Measurements from ENCODE around the gene OSTM1. TPM values are rescaled to one million over a fixed set of nuclear protein-coding genes. Genes with fewer than 3 reads are reported as not detected.
A peak's percentile ranks its signal among the peaks of the same experiment; 100 is the strongest.

OSTM1 gene
- total RNA-seq, 2 experiments from 2014 or later: 10.5 to 19.1 TPM

DNA sequence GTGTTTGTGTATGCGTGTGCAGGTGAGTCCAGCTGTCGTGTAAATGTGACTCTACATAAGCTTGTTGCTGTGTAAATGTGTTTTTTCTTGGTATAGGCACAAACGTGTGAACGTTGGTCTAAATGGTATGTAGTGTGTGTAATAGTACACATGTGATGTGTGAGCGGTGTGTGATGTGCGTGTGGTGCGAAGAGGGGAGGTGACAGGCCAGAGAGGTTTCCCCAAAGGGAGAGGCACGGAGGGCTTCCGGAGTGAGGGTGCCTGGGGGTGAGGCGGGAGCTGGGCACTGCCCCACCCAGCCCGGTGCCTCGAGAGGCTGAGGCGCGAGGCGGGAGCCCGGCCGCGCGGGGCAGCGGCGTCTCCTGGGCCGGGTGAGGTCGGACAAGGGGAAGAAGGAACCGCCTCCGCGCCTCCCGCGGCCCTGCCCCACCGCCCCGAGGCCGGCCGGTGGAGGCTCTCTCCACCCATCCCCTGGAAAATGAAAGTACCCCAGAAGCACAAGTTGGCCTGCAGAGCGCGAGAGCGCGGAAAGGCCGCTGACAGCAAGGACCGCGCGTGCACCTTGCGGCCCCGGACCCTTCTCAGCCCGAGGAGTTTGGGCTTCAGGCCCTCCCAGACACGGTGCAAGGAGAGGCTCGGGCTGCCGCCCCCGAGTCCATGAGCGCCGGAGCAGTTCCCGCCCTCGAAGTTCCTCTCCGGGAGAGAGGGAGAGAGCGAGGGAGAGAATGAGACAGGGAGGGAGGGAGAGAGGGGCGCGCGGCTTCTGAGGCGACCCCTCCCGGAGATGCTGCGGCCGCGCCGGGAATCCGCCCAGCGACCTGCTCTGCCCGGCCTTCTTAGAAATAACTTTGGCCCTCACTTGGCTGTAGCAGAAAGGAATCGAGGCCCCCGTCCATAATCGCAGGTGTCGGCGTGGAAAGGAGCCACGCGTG is 43.2 kb upstream of the OSTM1 start:
- BruUV-seq (replicated peaks): no TSS peak
- no peak overlapping the region for H3K27ac ChIP-seq (ENCODE audit: low read depth, low read length, poor library complexity, severe bottlenecking)
- no peaks in the 10 kb centered on the region for H3K36me3 ChIP-seq (ENCODE audit: insufficient read depth, low read length)
- no peaks in the 10 kb centered on the region for H3K79me2 ChIP-seq (ENCODE audit: insufficient read depth, low read depth, low read length)
- H3K4me3 ChIP-seq (ENCODE audit: low read depth, low read length, poor library complexity, severe bottlenecking): peak overlapping the region; percentile 51
- H3K9me3 ChIP-seq (ENCODE audit: low read length): no peaks in the 10 kb centered on the region
- no peaks in the 10 kb centered on the region for H4K20me1 ChIP-seq (ENCODE audit: insufficient read depth, low read length)
- TF ChIP-seq EZH2phosphoT487 (IDR thresholded peaks at IDR 0.05; ENCODE audit: borderline replicate concordance, low read depth, low read length): peak; percentile 78; the same call in 1 of the 2 replicates
- TF ChIP-seq, protein P1, sequence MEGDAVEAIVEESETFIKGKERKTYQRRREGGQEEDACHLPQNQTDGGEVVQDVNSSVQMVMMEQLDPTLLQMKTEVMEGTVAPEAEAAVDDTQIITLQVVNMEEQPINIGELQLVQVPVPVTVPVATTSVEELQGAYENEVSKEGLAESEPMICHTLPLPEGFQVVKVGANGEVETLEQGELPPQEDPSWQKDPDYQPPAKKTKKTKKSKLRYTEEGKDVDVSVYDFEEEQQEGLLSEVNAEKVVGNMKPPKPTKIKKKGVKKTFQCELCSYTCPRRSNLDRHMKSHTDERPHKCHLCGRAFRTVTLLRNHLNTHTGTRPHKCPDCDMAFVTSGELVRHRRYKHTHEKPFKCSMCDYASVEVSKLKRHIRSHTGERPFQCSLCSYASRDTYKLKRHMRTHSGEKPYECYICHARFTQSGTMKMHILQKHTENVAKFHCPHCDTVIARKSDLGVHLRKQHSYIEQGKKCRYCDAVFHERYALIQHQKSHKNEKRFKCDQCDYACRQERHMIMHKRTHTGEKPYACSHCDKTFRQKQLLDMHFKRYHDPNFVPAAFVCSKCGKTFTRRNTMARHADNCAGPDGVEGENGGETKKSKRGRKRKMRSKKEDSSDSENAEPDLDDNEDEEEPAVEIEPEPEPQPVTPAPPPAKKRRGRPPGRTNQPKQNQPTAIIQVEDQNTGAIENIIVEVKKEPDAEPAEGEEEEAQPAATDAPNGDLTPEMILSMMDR (conservative IDR thresholded peaks at IDR 0.05; ENCODE audit: low read length): no peak
- DNase-seq (ENCODE audit: low spot score): no peak
- H3K4me2 ChIP-seq (ENCODE audit: low read length): peak overlapping the region; percentile 73
- ChIA-PET CTCF (ENCODE audit: unreplicated experiment) (no interaction called here), POLR2A (no interaction called here)
- no peaks in the 10 kb centered on the region for H3K9me2 ChIP-seq (ENCODE audit: insufficient read depth, low read length)
- H2AFZ ChIP-seq (ENCODE audit: low read length): no peak overlapping the region
- H3K4me1 ChIP-seq (ENCODE audit: insufficient read depth, low read length, poor library complexity, severe bottlenecking): peaks cover 5% of the 10 kb centered on the region
- intact Hi-C loops (cut with micrococcal nuclease; ENCODE audit: unreplicated experiment): no loop called here

DNA sequence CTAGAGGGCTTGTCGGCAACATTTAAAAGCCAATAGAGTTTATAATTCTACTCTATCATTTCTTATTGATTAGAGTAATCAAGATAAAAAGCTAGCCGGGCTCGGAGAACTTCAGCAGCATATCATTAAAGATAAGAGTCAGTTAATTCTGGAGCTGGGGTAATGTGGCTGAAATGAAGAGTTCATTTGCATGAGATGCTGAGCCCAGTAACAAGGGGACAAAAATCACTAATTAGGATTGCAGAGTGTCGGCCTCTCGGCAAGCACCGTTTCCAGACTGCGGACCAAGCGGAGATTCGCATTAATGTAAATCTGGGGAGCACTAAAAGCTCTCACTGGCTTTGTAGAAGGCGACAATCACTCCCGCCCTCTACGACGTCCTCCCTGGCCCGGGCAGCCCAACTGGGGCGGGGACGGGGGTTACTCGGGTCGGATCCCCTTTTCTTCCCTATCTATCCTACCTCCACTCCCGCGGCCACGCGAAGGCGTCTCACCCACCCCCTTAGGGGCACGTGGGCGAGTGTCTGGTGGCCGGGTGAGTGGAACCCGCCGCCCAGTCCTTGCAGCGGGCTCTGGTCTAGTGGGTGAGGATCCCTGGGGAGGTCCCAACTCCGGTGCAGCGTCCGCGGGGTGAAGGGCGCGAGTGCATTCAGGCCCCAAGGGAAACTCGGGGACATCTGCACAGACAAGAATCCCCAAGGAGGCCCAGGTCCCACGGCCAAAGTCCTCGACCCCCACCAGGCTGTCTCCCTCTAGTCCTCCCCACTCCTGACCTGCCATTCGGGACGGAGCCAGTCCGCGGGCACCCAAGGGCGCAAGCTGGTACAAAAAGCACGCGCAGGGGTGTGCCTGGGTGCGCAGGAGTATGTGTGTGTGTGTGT is 42.2 kb upstream of the OSTM1 start:
- Histone ChIP-seq H3K9me2 (ENCODE audit: insufficient read depth, low read length) (no peaks in the 10 kb centered on the region), H2AFZ (ENCODE audit: low read length) (no peak overlapping the region), H3K36me3 (ENCODE audit: insufficient read depth, low read length) (no peaks in the 10 kb centered on the region), H3K4me1 (ENCODE audit: insufficient read depth, low read length, poor library complexity, severe bottlenecking) (peaks cover 5% of the 10 kb centered on the region), H3K4me3 (ENCODE audit: low read depth, low read length, poor library complexity, severe bottlenecking) (no peak overlapping the region), H3K9me3 (ENCODE audit: low read length) (no peaks in the 10 kb centered on the region), H3K27ac (ENCODE audit: low read depth, low read length, poor library complexity, severe bottlenecking) (no peak overlapping the region), H4K20me1 (ENCODE audit: insufficient read depth, low read length) (no peaks in the 10 kb centered on the region), H3K4me2 (ENCODE audit: low read length) (peak overlapping the region; percentile 73), H3K79me2 (ENCODE audit: insufficient read depth, low read depth, low read length) (no peaks in the 10 kb centered on the region)
- no TSS peak for BruUV-seq (replicated peaks)
- intact Hi-C loops (cut with micrococcal nuclease; ENCODE audit: unreplicated experiment): no loop called here
- TF ChIP-seq, protein P1 (conservative IDR thresholded peaks at IDR 0.05; ENCODE audit: low read length): no peak
- CTCF ChIA-PET (ENCODE audit: unreplicated experiment): no interaction called here
- no peak for DNase-seq (ENCODE audit: low spot score)
- POLR2A ChIA-PET: no interaction called here
